ENCODE data around the gene SLC2A11.
A peak's percentile ranks its signal among the peaks of the same experiment; 100 is the strongest.
"Not testable (repeated sequence)": the region's sequence is repeated elsewhere in the genome, so short reads cannot be mapped to it uniquely, and the experiment has no call there.

SLC2A11 gene

DNA sequence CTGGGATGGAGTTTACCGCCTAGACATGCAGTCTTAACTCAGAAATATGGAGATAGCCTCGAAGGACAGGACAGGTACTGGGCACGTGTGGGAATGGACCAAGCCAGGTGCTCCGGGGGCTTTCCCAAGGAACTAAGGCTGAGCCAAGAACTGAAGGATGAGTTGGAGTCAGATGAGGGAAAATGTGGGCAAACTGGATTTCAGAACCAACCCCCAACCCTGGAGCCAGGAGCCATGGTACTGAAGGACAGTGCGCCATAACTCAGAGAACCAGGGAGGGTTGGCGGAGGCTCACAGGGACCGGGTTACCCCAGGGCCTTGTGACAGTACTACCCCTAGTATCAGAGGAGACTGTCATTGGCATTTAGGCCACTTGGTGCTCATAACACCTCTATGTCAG, 34.1 kb downstream of the SLC2A11 start:
- no peak for DNase-seq (ENCODE audit: low spot score)

GRCh38 chr22:23892130-23892529, 34.5 kb downstream of the SLC2A11 start:
- DNase-seq (ENCODE audit: low spot score), result no peak

DNA sequence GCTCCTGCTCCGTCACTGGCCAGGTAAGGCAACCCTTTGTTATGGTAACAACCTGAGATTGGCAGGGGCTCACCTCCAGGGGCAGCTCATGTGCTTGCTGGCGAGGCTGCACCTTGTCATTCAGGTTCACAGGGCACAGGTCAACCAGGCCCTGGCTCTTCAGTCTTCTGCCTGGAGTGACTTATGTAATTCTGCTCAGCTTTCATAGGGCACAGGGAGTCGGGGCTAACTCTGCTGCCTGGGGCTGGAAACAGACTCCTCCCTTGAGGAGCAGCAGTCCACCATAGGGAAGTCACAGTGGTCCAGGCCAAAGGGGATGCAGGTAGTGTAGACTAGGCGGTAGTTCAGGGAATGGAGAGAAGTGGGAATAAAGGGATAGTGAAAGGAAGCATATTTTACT, 35.0 kb downstream of the SLC2A11 start:
- no peak for DNase-seq (ENCODE audit: low spot score)

DNA sequence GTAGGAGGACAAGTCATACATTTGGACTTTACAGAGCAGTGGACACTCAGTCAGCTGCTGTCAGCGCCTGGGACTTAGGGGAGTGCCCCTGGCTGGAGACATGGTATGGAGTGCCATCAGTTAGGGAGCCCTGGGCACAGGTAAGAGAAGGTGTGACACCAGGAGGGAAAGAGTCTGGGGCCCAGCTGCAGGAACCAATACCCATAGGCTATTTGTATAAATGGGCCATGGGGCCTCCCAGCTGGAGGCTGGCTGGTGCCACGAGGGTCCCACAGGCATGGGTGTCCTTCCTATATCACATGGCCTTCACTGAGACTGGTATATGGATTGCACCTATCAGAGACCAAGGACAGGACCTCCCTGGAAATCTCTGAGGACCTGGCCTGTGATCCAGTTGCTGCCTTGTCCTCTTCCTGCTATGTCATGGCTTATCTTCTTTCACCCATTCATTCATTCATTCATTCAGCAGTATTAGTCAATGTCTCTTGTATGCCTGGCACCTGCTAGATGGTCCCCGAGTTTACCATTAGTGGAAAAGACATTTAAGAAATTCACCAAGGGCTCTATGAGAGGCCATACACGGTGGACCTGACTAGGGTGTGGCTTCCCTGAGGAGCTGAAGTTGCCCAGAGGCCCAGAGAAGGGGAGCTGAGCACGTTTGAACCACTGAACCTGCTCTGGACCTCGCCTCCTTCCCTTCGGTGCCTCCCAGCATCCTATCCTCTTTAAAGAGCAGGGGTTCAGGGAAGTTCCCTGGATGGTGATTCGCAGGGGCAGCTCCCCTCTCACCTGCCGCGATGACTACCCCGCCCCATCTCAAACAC, 35.7 kb downstream of the SLC2A11 start:
- DNase-seq (ENCODE audit: low spot score), result no peak

- DNase-seq (ENCODE audit: low spot score), result peak; percentile 99
These were observed 36.5 kb downstream of the SLC2A11 start, which contains the start of gene MIF for GRCh38 chr22:23893945-23894709. TSS of gene MIF (plus strand) at chr22:23894383. CDS start at chr22:23894475, 92 bp downstream.

DNA sequence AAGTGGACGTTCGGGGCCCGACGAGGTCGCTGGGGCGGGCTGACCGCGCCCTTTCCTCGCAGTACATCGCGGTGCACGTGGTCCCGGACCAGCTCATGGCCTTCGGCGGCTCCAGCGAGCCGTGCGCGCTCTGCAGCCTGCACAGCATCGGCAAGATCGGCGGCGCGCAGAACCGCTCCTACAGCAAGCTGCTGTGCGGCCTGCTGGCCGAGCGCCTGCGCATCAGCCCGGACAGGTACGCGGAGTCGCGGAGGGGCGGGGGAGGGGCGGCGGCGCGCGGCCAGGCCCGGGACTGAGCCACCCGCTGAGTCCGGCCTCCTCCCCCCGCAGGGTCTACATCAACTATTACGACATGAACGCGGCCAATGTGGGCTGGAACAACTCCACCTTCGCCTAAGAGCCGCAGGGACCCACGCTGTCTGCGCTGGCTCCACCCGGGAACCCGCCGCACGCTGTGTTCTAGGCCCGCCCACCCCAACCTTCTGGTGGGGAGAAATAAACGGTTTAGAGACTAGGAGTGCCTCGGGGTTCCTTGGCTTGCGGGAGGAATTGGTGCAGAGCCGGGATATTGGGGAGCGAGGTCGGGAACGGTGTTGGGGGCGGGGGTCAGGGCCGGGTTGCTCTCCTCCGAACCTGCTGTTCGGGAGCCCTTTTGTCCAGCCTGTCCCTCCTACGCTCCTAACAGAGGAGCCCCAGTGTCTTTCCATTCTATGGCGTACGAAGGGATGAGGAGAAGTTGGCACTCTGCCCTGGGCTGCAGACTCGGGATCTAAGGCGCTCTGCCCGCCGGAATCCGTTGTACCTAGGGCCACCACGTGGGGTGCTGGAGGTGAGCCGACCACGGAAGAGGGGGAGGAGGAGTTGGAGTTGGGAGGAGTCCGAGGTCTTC, 37.3 kb downstream of the SLC2A11 start:
- peak; percentile 80 for DNase-seq (ENCODE audit: low spot score)

DNA sequence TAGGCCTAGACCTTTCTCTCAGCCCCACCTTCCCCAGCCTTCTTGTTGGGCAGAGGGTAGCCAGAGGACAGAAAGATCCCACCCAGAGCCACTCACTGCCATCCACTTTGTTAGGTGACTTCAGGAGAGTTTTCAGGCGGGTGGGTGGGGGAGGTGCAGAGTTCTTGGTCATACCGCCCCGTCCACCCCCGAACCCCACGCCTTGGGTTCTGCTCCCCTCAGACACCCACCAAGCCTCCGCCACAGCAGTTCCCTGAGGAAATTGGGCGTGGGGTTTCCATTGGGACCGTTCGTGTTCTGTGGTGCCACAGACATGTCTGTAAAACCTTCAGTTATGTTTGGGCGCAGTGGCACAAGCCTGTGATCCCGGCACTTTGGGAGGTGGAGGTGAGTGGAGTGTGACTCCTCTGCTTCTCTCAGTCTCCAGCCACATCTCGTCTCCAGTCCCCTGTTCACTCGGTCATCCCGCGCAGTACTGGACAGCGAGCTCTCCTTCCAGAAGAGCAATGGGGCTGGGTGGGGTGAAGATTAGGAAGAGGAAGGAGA, 38.0 kb downstream of the SLC2A11 start:
- no peak for DNase-seq (ENCODE audit: low spot score)

- no peak for DNase-seq (ENCODE audit: low spot score)
These were observed 38.5 kb downstream of the SLC2A11 start for GRCh38 chr22:23896166-23896522.

DNA sequence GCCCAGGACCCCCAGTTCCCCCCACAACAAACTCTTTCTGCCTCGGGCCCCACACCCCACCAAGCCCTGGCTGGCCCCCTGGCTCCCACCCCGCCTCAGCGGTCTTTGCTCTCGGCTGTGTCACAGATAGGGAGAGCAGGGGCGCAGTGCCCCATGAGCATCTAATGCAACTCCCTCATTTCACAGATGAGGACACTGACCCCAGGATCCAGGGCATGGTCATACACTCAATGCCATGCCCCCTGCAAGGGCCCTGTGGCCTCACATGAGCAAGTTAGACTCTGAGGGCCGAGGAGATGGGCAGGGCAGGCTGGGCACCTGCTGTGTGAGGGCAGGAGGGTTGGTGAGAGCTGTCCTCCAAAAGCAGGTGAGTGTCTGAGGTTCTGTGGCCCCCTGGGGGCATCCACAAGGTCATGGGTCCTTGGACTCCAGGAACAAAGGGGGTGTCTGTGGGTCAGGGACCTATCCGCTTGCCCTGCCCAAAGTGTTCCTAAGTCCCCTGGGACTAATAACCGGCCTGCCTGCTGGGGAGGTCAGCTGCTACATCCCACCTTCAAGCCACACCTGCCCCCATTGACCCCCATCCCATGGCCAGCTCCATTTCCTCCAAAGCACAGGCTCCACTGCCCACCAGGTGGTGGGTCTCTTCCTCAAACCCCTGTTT, 39.0 kb downstream of the SLC2A11 start:
- DNase-seq (ENCODE audit: low spot score), result no peak

GRCh38 chr22:23897320-23897719, 39.6 kb downstream of the SLC2A11 start:
- DNase-seq (ENCODE audit: low spot score), result no peak

- DNase-seq (ENCODE audit: low spot score), result no peak
These were observed 40.6 kb downstream of the SLC2A11 start for GRCh38 chr22:23898006-23898974.

DNA sequence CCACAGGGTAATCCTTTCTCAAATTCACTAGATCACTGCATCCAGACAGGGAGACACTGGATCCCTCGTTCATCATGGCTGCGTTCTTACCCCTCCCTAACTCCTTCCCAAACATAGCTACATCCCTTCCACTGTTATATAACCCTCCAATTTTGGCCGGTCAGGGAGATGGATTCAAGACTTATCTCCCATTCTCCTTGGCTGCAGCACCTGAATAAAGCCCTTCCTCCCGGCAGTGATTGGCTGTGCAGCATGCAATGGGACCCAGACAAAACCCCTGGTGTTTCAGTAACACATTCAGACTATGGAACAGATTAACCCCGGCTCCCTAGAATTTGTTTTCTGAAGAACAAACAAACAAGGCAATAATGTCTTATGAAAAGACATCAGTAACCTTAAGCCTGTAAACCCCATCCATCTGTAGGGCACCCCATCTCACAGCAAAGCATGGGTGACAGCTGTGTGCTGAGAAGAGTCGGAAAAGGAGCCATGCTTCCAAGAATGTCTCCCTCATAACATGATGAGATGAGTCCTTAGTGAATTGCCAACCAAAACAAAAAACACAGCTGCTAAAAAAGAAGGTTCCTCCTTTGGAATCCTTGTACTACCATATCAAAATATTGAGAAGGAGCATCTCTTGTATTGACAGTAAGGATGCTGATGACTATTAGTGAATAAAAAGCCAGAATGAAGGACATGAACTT, 41.5 kb downstream of the SLC2A11 start:
- no peak for DNase-seq (ENCODE audit: low spot score)

- not testable (repeated sequence) for DNase-seq (ENCODE audit: low spot score)
These were observed 42.6 kb downstream of the SLC2A11 start for GRCh38 chr22:23900227-23900626.

DNA sequence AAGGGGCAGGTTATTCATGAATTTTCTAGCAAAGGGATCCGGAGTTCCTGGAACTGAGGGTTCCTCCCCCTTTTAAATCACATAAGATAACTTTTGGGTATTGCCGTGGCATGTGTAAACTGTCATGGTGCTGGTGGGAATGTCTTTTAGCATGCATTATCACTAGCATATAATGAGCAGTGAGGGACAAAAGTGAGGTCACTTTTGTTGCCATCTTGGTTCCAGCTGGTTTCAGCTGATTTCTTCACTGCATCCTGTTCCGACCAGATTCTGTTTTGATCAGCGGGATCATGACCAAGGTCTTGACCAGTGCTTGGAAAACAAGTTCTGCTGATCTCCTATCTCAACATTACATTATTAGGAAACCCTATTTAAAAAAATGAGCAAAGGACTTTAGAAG, 43.9 kb downstream of the SLC2A11 start:
- no peak for DNase-seq (ENCODE audit: low spot score)

DNA sequence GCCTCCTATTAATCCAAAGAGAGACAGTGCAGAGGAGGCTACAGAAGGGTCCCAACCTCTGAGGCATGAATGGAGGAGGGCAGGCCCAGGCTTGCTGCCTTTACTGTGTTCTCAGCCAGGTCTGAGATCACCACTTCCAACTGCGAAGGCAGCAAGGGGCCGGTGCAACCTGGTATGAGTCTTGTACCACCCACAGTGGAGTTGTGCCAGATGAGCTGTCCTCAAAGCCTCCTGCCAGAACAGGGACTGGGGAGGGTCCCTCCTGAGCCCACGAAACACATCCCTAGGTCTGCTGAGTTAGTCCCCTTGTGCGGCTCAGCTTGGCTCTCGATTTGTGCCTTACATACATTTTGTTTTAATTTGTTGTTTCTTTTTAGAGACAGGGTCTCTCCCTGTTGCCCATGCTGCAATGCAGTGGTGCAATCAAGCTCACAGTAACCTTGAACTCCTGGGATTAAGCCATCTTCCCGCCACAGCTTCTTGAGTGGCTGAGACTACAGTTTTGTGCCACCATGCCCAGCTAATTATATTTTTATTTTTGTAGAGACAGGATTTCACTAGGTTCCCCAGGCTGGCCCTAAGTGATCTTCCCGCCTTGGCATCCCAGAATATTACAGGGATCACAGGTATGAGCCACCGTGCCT, 45.8 kb downstream of the SLC2A11 start:
- DNase-seq (ENCODE audit: low spot score), result no peak

GRCh38 chr22:23904573-23905254, 47.0 kb downstream of the SLC2A11 start:
- no peak for DNase-seq (ENCODE audit: low spot score)

DNA sequence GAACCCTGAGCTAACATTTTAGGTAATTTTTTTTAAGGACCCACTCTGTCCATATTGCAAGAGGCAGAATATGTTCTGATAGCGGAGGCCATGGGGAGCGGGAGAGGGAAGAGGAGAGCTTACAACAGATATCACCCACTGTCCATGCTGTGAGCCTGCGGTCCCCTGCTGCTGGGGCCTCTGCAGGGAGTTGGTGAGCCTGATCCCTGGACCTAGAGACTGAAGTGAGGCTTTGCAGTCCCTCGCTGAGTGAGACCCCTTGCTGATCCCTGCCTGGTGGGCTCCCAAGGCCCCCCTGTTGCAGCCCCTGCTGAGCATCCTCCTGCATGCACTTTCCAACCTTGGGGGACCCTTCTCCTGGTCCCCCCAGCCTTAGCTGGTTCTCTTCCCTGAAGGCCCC, 49.0 kb downstream of the SLC2A11 start:
- no peak for DNase-seq (ENCODE audit: low spot score)

GRCh38 chr22:23907423-23907822, 49.7 kb downstream of the SLC2A11 start:
- not testable (repeated sequence) for DNase-seq (ENCODE audit: low spot score)
